Muscle of leg (tissue), 11 donors: ENCODE results near the gene ZNF823. TPM values are rescaled to one million over a fixed set of nuclear protein-coding genes. Genes with fewer than 3 reads are reported as not detected.

Experiments
- DNase-seq: peaks from one replicate; pipeline ENCODE4 v3.0.0; 2013
- H3K27ac ChIP-seq: one replicate; pipeline ENCODE4 v1.5.1; 2013; ENCODE audit warnings: mild to moderate bottlenecking, low read length, control low read depth
- H3K27me3 ChIP-seq: one replicate; pipeline ENCODE4 v1.6.1; 2013; ENCODE audit warnings: low read length; ENCODE audit not compliant: control insufficient read depth, insufficient read depth
- H3K36me3 ChIP-seq: one replicate; pipeline ENCODE4 v1.6.1; 2013; ENCODE audit warnings: low read length; ENCODE audit not compliant: control insufficient read depth, insufficient read depth
- H3K4me1 ChIP-seq: one replicate; pipeline ENCODE4 v1.6.1; 2013; ENCODE audit warnings: low read length; ENCODE audit not compliant: control insufficient read depth, insufficient read depth
- H3K4me3 ChIP-seq: one replicate; pipeline ENCODE4 v1.5.1; 2013; ENCODE audit warnings: low read length, control low read depth
- H3K9me3 ChIP-seq: replicated peaks from 2 replicates; pipeline ENCODE4 v1.6.1; 2013; ENCODE audit warnings: low read depth, low read length; ENCODE audit not compliant: control insufficient read depth
- WGBS: methylation state at CpG from one replicate; pipeline ENCODE4 v1.1.5; 2013; ENCODE audit warnings: missing lambda C conversion rate; ENCODE audit not compliant: insufficient coverage; 5-methylcytosine and 5-hydroxymethylcytosine counted together
- polyA plus RNA-seq, 8 donors: library from polyadenylated mRNA; unstranded; fragments of 120-200 nt; gene quantifications; one replicate each; pipeline versions ENCODE4 v1.2.1 to v1.2.3, GENCODE V29; 2013; ENCODE audit warnings: inconsistent platforms in 1 of 8, low replicate concordance in 1 of 8; ENCODE audit not compliant: insufficient read length in 8 of 8, insufficient read depth in 1 of 8
- total RNA-seq: library from RNA; stranded (reverse); fragments of 120-200 nt; gene quantifications from one replicate; pipeline ENCODE4 v1.2.4, GENCODE V29; 2013

Gene ZNF823
- total and polyA plus RNA-seq, 9 donors, result 3.1 to 9.1 (median 4.2) TPM

DNA sequence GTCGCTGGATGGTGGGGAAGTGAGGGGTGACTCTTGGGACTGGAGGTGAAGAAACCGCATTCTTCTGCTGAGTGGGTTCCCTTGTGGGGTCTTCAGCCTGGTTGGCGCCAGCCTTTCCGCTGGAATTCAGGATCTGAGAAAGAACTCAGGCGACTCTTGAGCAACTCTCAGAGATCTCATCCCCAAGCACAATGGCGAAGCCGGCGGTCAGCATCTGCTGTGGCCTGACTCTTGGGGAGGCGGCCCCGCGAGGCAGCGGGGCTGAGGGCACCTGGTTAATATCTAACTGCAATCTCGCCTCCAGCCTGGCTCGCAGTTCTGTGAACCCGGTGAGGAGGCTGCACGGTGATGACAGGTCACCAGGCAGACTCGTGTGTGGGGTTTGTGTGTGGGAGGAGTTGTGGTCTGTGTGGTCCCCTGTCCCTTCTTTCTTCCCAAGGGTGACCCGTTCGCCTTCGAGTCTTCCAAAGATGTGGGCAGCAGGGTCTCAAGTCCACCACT lies 28.9 kb upstream of the ZNF823 start:
- 2% methylated on average over 9 of the region's 20 CpGs for WGBS
- Histone ChIP-seq H3K36me3 (no peaks in the 10 kb centered on the region), H3K27me3 (no peaks in the 10 kb centered on the region), H3K9me3 (peaks cover 14% of the 10 kb centered on the region), H3K27ac (peak overlapping the region; percentile 96), H3K4me1 (peaks cover 12% of the 10 kb centered on the region), H3K4me3 (peak overlapping the region; percentile 88)
- DNase-seq, result peak; percentile 33

GRCh38 chr19:11766597-11767591 lies 28.1 kb upstream of the ZNF823 start, which contains the start of gene ZNF441:
ZNF441 (plus strand) TSS chr19:11767000; CDS start chr19:11767194, 194 bp downstream.
- DNase-seq, result peak; percentile 98
- H3K9me3 ChIP-seq, result peaks cover 10% of the 10 kb centered on the region
- H3K27me3 ChIP-seq, result no peaks in the 10 kb centered on the region
- under 1% methylated on average over 59 of the region's 61 CpGs for WGBS
- peaks cover 12% of the 10 kb centered on the region for H3K4me1 ChIP-seq
- H3K36me3 ChIP-seq, result no peaks in the 10 kb centered on the region
- peak within 1 kb of the TSS; percentile 88 for H3K4me3 ChIP-seq
- H3K27ac ChIP-seq, result peak within 1 kb of the TSS; percentile 96

DNA sequence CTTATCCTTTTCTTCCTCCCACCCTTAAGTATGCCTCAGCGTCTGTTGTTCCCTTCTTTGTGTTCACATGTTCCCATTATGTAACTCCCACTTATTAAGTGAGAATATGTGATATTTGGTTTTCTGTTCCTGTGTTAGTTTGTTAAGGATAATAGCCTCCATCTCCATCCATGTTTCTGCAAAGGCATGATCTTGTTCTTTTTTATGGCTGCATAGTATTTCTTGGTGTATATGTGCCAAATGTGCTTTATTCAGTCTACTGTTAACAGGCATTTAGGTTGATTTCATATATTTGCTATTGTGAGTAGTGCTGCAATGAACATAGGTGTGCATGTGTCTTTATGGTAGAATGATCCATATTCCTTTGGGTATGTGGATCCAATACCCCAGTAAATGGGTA lies 24.9 kb upstream of the ZNF823 start:
- H3K27me3 ChIP-seq, result no peaks in the 10 kb centered on the region
- no CpG with 5 or more reads among the region's 1 CpG for WGBS
- DNase-seq, result no peak
- H3K4me3 ChIP-seq, result no peak overlapping the region
- no peaks in the 10 kb centered on the region for H3K36me3 ChIP-seq
- peaks cover 12% of the 10 kb centered on the region for H3K4me1 ChIP-seq
- H3K27ac ChIP-seq, result no peak overlapping the region
- H3K9me3 ChIP-seq, result no peaks in the 10 kb centered on the region

DNA sequence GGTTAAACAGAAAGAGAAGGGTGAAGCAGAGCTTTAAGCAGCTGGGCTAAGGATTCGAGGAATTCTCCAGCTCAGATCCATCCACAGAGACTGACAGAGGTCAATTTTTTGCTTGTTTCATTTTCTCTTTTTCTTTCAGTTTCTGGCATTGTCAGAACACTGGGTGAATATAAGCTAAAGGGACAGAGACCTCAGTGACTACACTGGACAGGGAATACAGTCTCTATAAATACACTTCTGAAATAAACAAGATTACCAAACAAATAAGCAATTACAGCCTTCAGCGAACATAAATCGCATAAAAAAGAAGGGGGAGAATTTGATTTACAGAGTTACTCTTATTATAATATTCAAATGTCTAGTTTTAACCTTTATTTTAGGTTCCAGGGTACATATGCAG lies 24.4 kb upstream of the ZNF823 start:
- Histone ChIP-seq H3K4me1 (peaks cover 8% of the 10 kb centered on the region), H3K27me3 (no peaks in the 10 kb centered on the region), H3K36me3 (no peaks in the 10 kb centered on the region), H3K27ac (no peak overlapping the region), H3K4me3 (no peak overlapping the region), H3K9me3 (no peaks in the 10 kb centered on the region)
- DNase-seq, result no peak
- WGBS, result no CpG with 5 or more reads among the region's 3 CpGs

DNA sequence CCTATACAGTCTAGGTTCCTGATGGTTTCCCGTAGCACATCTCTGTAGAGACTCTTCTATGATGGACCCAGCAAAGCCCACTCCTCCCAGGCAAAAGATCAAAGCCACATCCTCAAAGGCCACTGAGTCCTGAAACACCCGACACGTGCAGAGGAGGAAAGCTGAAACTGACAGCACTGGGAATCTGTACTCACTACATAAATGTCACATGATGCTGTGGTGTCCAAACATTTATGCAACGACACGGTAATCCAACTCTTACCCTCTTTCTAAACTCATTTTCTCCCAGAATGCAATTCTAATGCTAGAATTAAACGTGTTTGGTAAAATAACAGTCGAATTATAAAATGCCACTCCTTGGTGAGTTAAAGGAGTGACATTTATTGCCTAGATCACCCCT lies 21.1 kb upstream of the ZNF823 start:
- WGBS, result 79% methylated on average over 3 of the region's 7 CpGs
- no peak for DNase-seq
- Histone ChIP-seq H3K36me3 (no peaks in the 10 kb centered on the region), H3K4me1 (no peaks in the 10 kb centered on the region), H3K9me3 (no peaks in the 10 kb centered on the region), H3K27me3 (no peaks in the 10 kb centered on the region), H3K27ac (no peak overlapping the region), H3K4me3 (no peak overlapping the region)

DNA sequence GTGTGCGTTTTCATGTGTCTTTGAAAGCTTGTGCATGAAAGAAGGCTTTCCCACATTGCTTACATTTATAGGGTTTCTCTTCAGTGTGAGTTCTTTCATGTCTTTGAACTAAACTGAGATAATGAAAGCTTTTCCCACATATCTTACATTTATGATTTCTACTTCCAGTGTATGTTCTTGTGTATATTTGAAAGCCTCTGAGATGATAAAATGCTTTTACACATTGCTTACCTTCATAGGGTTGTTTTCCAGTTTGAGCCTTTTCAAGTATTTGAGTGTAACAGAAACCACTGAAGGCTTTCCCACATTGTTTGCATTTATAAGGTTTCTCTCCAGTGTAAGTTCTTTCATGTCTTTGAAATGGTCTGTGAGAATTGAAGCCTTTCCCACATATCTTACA lies 18.2 kb upstream of the ZNF823 start:
- no peaks in the 10 kb centered on the region for H3K9me3 ChIP-seq
- no CpG with 5 or more reads among the region's 1 CpG for WGBS
- H3K27ac ChIP-seq, result no peak overlapping the region
- DNase-seq, result no peak
- no peak overlapping the region for H3K4me3 ChIP-seq
- no peaks in the 10 kb centered on the region for H3K36me3 ChIP-seq
- H3K27me3 ChIP-seq, result no peaks in the 10 kb centered on the region
- no peaks in the 10 kb centered on the region for H3K4me1 ChIP-seq

DNA sequence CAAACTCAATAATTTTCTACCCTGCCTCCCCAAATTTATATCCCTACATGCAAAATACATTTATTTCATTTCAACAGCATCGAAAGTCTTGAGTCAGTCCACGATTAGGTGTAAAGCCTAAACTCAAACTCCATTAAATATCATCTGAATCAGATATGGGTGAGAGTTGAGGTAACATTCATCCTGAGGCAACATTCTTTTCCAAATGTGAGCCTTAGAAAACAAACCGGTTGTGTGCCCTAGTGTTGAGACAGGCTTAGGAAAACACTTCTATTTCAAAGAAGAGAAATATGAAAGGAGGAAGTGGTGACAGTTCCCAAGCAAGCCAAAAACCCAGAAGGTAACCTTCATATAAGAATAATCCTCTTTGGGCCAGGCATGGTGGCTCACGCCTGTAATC lies 15.9 kb upstream of the ZNF823 start:
- H3K27me3 ChIP-seq, result no peaks in the 10 kb centered on the region
- H3K4me3 ChIP-seq, result no peak overlapping the region
- no peak overlapping the region for H3K27ac ChIP-seq
- no peak for DNase-seq
- H3K36me3 ChIP-seq, result no peaks in the 10 kb centered on the region
- H3K4me1 ChIP-seq, result no peaks in the 10 kb centered on the region
- WGBS, result no CpG with 5 or more reads among the region's 4 CpGs
- no peaks in the 10 kb centered on the region for H3K9me3 ChIP-seq

GRCh38 chr19:11752244-11752736 lies 13.5 kb upstream of the ZNF823 start:
- H3K36me3 ChIP-seq, result no peaks in the 10 kb centered on the region
- no peak overlapping the region for H3K27ac ChIP-seq
- no peak overlapping the region for H3K4me3 ChIP-seq
- no peaks in the 10 kb centered on the region for H3K4me1 ChIP-seq
- peaks cover 4% of the 10 kb centered on the region for H3K9me3 ChIP-seq
- WGBS, result no CpG with 5 or more reads among the region's 2 CpGs
- no peak for DNase-seq
- H3K27me3 ChIP-seq, result no peaks in the 10 kb centered on the region

GRCh38 chr19:11749751-11750150 lies 11.0 kb upstream of the ZNF823 start:
- no peaks in the 10 kb centered on the region for H3K27me3 ChIP-seq
- H3K36me3 ChIP-seq, result no peaks in the 10 kb centered on the region
- H3K4me1 ChIP-seq, result no peaks in the 10 kb centered on the region
- H3K9me3 ChIP-seq, result peaks cover 4% of the 10 kb centered on the region
- no peak for DNase-seq
- WGBS, result no CpG with 5 or more reads among the region's 2 CpGs
- H3K27ac ChIP-seq, result no peak overlapping the region
- H3K4me3 ChIP-seq, result no peak overlapping the region

DNA sequence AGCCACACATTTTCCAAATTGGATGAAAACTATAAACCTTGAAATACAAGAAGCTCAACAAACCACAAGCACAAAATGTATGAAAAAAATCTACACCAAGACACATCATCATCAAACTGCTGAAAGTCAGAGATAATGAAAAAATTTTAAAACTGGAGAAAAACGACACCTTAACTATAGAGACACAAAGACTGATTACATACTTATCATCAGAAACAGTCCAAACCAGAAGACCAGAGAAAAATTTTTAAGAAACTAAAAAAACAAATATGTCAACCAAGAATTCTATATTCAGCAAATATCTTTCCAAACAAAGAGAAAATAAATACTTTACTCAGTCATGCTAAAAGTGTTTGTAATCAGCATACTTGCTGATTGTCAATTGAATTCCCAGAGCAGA lies 8.5 kb upstream of the ZNF823 start:
- H3K36me3 ChIP-seq, result no peaks in the 10 kb centered on the region
- no peak for DNase-seq
- H3K4me1 ChIP-seq, result no peaks in the 10 kb centered on the region
- WGBS, result no CpG with 5 or more reads among the region's 1 CpG
- no peak overlapping the region for H3K4me3 ChIP-seq
- peaks cover 4% of the 10 kb centered on the region for H3K9me3 ChIP-seq
- H3K27me3 ChIP-seq, result no peaks in the 10 kb centered on the region
- no peak overlapping the region for H3K27ac ChIP-seq
